IMR-90 (cell line): ENCODE data around the gene GTPBP4. TPM values are rescaled to one million over a fixed set of nuclear protein-coding genes. Genes with fewer than 3 reads are reported as not detected.

Experiments
- ATAC-seq: fragments of 200-7000 bp; cut with Tn5 transposase; 2 replicates; pipeline ENCODE4 v1.9.1; 2020; ENCODE audit warnings: low read depth, mild to moderate bottlenecking, moderate library complexity
- BruUV-seq: library from RNA; stranded (reverse); fragments of 400-500 nt; replicated peaks from 2 replicates; lab custom pipeline; 2021; lab: Mats Ljungman, UMichigan
- CTCF ChIA-PET: fragments of 300-600 bp; formaldehyde crosslinking; extraction: SDS; loops from one replicate; lab custom pipeline; 2021; ENCODE audit warnings: antibody characterized with exemption; lab: Yijun Ruan, JAX
- POLR2A ChIA-PET: fragments of 300-600 bp; sonication (Branson Sonifier 250); formaldehyde crosslinking; loops from one replicate; lab custom pipeline; 2022; ENCODE audit warnings: antibody characterized with exemption; ENCODE audit not compliant: unreplicated experiment; lab: Charles Lee
- DNase-seq: peaks from one replicate; pipeline ENCODE4 v3.0.0; 2013
- H2AFZ ChIP-seq: replicated peaks from 2 replicates; pipeline ENCODE3; 2013; ENCODE audit warnings: low read length, mild to moderate bottlenecking; ENCODE audit not compliant: poor library complexity
- H2AK5ac ChIP-seq: 2 replicates; pipeline ENCODE4 v1.6.1; 2013; ENCODE audit warnings: low read depth, low read length, inconsistent platforms
- H2AK9ac ChIP-seq: replicated peaks from 2 replicates; pipeline ENCODE3; 2013; ENCODE audit warnings: mild to moderate bottlenecking, low read depth, low read length, moderate library complexity; ENCODE audit not compliant: poor library complexity
- H2BK120ac ChIP-seq: 2 replicates; pipeline ENCODE4 v1.6.1; 2013; ENCODE audit warnings: low read depth, low read length, inconsistent platforms
- H2BK15ac ChIP-seq: 3 replicates; pipeline ENCODE4 v1.6.1; 2013; ENCODE audit warnings: low read depth, low read length, inconsistent platforms
- H2BK20ac ChIP-seq: 2 replicates; pipeline ENCODE4 v1.6.1; 2013; ENCODE audit warnings: low read depth, mild to moderate bottlenecking, inconsistent platforms, low read length, moderate library complexity
- H2BK5ac ChIP-seq: 2 replicates; pipeline ENCODE4 v1.6.1; 2013; ENCODE audit warnings: mild to moderate bottlenecking, low read depth, low read length, inconsistent platforms; ENCODE audit not compliant: poor library complexity, severe bottlenecking
- H3K14ac ChIP-seq: replicated peaks from 2 replicates; pipeline ENCODE4 v1.6.1; 2013; ENCODE audit warnings: low read depth, low read length, inconsistent platforms
- H3K18ac ChIP-seq: 2 replicates; pipeline ENCODE4 v1.6.1; 2013; ENCODE audit warnings: low read depth, low read length, control low read depth
- H3K23ac ChIP-seq: 2 replicates; pipeline ENCODE4 v1.6.1; 2013; ENCODE audit warnings: low read depth, low read length, inconsistent platforms
- H3K27ac ChIP-seq: 2 replicates; pipeline ENCODE4 v1.5.1; 2013; ENCODE audit warnings: mild to moderate bottlenecking, control low read depth, low read length; ENCODE audit not compliant: insufficient read depth
- H3K27me3 ChIP-seq: 2 replicates; pipeline ENCODE4 v1.6.1; 2013; ENCODE audit warnings: low read length; ENCODE audit not compliant: control insufficient read depth, insufficient read depth
- H3K36me3 ChIP-seq: 2 replicates; pipeline ENCODE4 v1.6.1; 2013; ENCODE audit warnings: low read length, mixed read lengths; ENCODE audit not compliant: control insufficient read depth, insufficient read depth
- H3K4ac ChIP-seq: 2 replicates; pipeline ENCODE4 v1.6.1; 2013; ENCODE audit warnings: low read depth, low read length, inconsistent platforms
- H3K4me1 ChIP-seq: 2 replicates; pipeline ENCODE4 v1.6.1; 2013; ENCODE audit warnings: low read length, mixed read lengths; ENCODE audit not compliant: control insufficient read depth, insufficient read depth
- H3K4me2 ChIP-seq: 2 replicates; pipeline ENCODE4 v1.6.1; 2013; ENCODE audit warnings: low read depth, mild to moderate bottlenecking, control low read depth, low read length, moderate library complexity
- H3K4me3 ChIP-seq: 2 replicates; pipeline ENCODE4 v1.5.1; 2013; ENCODE audit warnings: low read depth, mild to moderate bottlenecking, control low read depth, low read length, moderate library complexity; ENCODE audit not compliant: insufficient read depth
- H3K56ac ChIP-seq: 2 replicates; pipeline ENCODE4 v1.6.1; 2013; ENCODE audit warnings: low read length, inconsistent platforms; ENCODE audit not compliant: insufficient read depth; ENCODE audit errors: extremely low read depth
- H3K79me1 ChIP-seq, 2 experiments: 2 replicates each; pipeline ENCODE4 v1.6.1; 2013; ENCODE audit warnings: low read length in 2 of 2, inconsistent platforms in 1 of 2, low read depth in 1 of 2
- H3K9ac ChIP-seq: 2 replicates; pipeline ENCODE4 v1.6.1; 2013; ENCODE audit warnings: low read depth, low read length, control low read depth
- H3K9me1 ChIP-seq: 2 replicates; pipeline ENCODE4 v1.6.1; 2013; ENCODE audit warnings: low read length, inconsistent platforms; ENCODE audit not compliant: insufficient read depth
- H3K9me3 ChIP-seq: 2 replicates; pipeline ENCODE4 v1.6.1; 2013; ENCODE audit warnings: low read length; ENCODE audit not compliant: control insufficient read depth, insufficient read depth
- H4K20me1 ChIP-seq: 2 replicates; pipeline ENCODE4 v1.6.1; 2013; ENCODE audit warnings: low read length, inconsistent platforms; ENCODE audit not compliant: insufficient read depth
- H4K5ac ChIP-seq: 2 replicates; pipeline ENCODE4 v1.6.1; 2013; ENCODE audit warnings: mild to moderate bottlenecking, low read depth, low read length, control low read depth
- H4K8ac ChIP-seq, 2 experiments: 2 replicates each; pipeline ENCODE4 v1.6.1; 2013; ENCODE audit warnings: low read depth in 2 of 2, low read length in 2 of 2, control low read depth in 1 of 2, inconsistent platforms in 1 of 2
- H4K91ac ChIP-seq: 2 replicates; pipeline ENCODE4 v1.6.1; 2013; ENCODE audit warnings: low read depth, low read length, inconsistent platforms; ENCODE audit not compliant: insufficient read depth
- FOS ChIP-seq: fragments of 150-350 bp; IDR thresholded peaks from 2 replicates; pipeline ENCODE4 v1.6.1; 2016; ENCODE audit warnings: low read depth, low read length
- SMC3 ChIP-seq: fragments of 150-350 bp; IDR thresholded peaks from 2 replicates; pipeline ENCODE4 v1.6.1; 2016; ENCODE audit warnings: low read depth, mild to moderate bottlenecking, antibody characterized with exemption, low read length, moderate library complexity
- WGBS, 2 experiments: methylation state at CpG; one replicate each; pipeline versions ENCODE4 v1.1.5 to v1.1.7; 2013; ENCODE audit warnings: missing lambda C conversion rate in 2 of 2; ENCODE audit not compliant: insufficient read length in 1 of 2; ENCODE audit errors: extremely low coverage in 2 of 2; 5-methylcytosine and 5-hydroxymethylcytosine counted together
- dilution Hi-C: fragments of 300-500 bp; cut with HindIII; formaldehyde crosslinking; loops from one replicate; pipeline ENCODE4 v1.14.3; 2018; ENCODE audit warnings: low sequenced_read_pairs; ENCODE audit not compliant: unreplicated experiment
- in situ Hi-C: fragments of 300-500 bp; cut with MboI; formaldehyde crosslinking; loops from 3 replicates; pipeline ENCODE4 v1.14.3; 2019; ENCODE audit warnings: low sequenced_read_pairs, inconsistent platforms, mixed read lengths
- intact Hi-C: fragments of 100-400 bp; cut with micrococcal nuclease; formaldehyde crosslinking; loops from 2 replicates; pipeline ENCODE4 v1.10.0; 2022
- polyA plus RNA-seq, 3 experiments: library from polyadenylated mRNA; depleted of rRNA; stranded (reverse); fragments of >200 nt; gene quantifications; 2 replicates each; pipeline ENCODE4 v1.2.3, GENCODE V29; 2012; ENCODE audit warnings: low replicate concordance in 1 of 3
- total RNA-seq: library from RNA; depleted of rRNA; stranded (reverse); fragments of >200 nt; gene quantifications from 2 replicates; pipeline ENCODE4 v1.2.3, GENCODE V29; 2012

Gene GTPBP4
- total and polyA plus RNA-seq, 2 of the 4 experiments (the other 2 are of a cell fraction): 46.2 to 48.6 TPM

GRCh38 chr10:997266-998022 lies 9.2 kb downstream of the GTPBP4 start:
- Histone ChIP-seq H3K36me3 (peaks cover 63% of the 10 kb centered on the region), H3K18ac (no peak overlapping the region), H4K91ac (no peak overlapping the region), H2BK120ac (no peak overlapping the region), H3K79me1 (peaks cover 53 to 58% of the 10 kb centered on the region in 2 experiments), H3K4ac (no peak overlapping the region), H3K27ac (no peak overlapping the region), H4K20me1 (peaks cover 26% of the 10 kb centered on the region), H3K9me3 (no peaks in the 10 kb centered on the region), H3K4me1 (no peaks in the 10 kb centered on the region), H2AK9ac (no peak overlapping the region), H3K23ac (no peak overlapping the region), H2AK5ac (no peak overlapping the region), H2BK5ac (no peak overlapping the region), H2BK15ac (no peak overlapping the region), H3K27me3 (no peaks in the 10 kb centered on the region), H3K4me2 (no peak overlapping the region), H3K9me1 (no peaks in the 10 kb centered on the region; the same call in 1 of the 2 replicates), H2BK20ac (no peak overlapping the region), H4K8ac (no peak overlapping the region), H3K14ac (no peak overlapping the region), H3K56ac (no peak overlapping the region), H3K4me3 (no peak overlapping the region), H3K9ac (no peak overlapping the region), H2AFZ (no peak overlapping the region), H4K5ac (no peak overlapping the region)
- intact Hi-C loops (no loop called here), in situ Hi-C loops (no loop called here), dilution Hi-C loops (no loop called here)
- no peak for ATAC-seq
- ChIA-PET CTCF (no interaction called here), POLR2A (no interaction called here)
- TF ChIP-seq FOS (no peak), SMC3 (no peak)
- DNase-seq: no peak
- no TSS peak for BruUV-seq
- WGBS, 2 experiments: 100% methylated on average over 2 of the region's 19 CpGs; no CpG with 5 or more reads in 1 of the 2 experiments
